Endothelial cell of umbilical vein (primary cell): ENCODE results near the gene RTN4RL1. TPM values are rescaled to one million over a fixed set of nuclear protein-coding genes. Genes with fewer than 3 reads are reported as not detected.

Source experiments
- BruUV-seq: library from RNA; stranded (reverse); fragments of 400-500 nt; replicated peaks from 2 replicates; lab custom pipeline; 2021; lab: Mats Ljungman, UMichigan
- CTCF ChIA-PET: fragments of 300-600, 350-600 bp; sonication (Branson Sonifier 250); formaldehyde crosslinking; loops from one replicate; lab custom pipeline; 2021; ENCODE audit warnings: antibody characterized with exemption, inconsistent platforms; lab: Charles Lee
- POLR2A ChIA-PET: fragments of 300-600, 350-600 bp; sonication (Branson Sonifier 250); formaldehyde crosslinking; loops from one replicate; lab custom pipeline; 2021; ENCODE audit warnings: antibody characterized with exemption, inconsistent platforms; lab: Charles Lee
- DNase-seq: peaks from one replicate; pipeline ENCODE4 v3.0.0-alpha.2; 2011; ENCODE audit warnings: low read depth, low spot score
- FAIRE-seq: peaks from 2 replicates; lab custom pipeline; 2011; peaks lifted over from hg19 to GRCh38; lab: Jason Lieb, UNC
- H2AFZ ChIP-seq: 2 replicates; pipeline ENCODE4 v1.6.0; 2012; ENCODE audit warnings: low read depth, low read length, control low read depth, inconsistent platforms
- H3K27ac ChIP-seq: 2 replicates; pipeline ENCODE4 v1.5.1; 2011; ENCODE audit warnings: low read depth, mild to moderate bottlenecking, control low read depth, low read length, moderate library complexity; ENCODE audit not compliant: insufficient read depth
- H3K27me3 ChIP-seq, 2 experiments: 2 replicates each; pipeline versions ENCODE4 v1.6.0 to v1.6.1; 2011; ENCODE audit warnings: low read length in 2 of 2, mixed read lengths in 1 of 2; ENCODE audit not compliant: control insufficient read depth in 2 of 2, insufficient read depth in 2 of 2
- H3K36me3 ChIP-seq, 2 experiments: 2 replicates in 1 of 2; 3 replicates in 1 of 2; pipeline ENCODE4 v1.5.1; 2011; ENCODE audit warnings: low read length in 2 of 2, mild to moderate bottlenecking in 1 of 2, moderate library complexity in 1 of 2; ENCODE audit not compliant: control insufficient read depth in 2 of 2, insufficient read depth in 2 of 2; ENCODE audit errors: extremely low read depth in 1 of 2
- H3K4me1 ChIP-seq: 3 replicates; pipeline ENCODE4 v1.5.1; 2011; ENCODE audit warnings: mild to moderate bottlenecking, low read length; ENCODE audit not compliant: control insufficient read depth, insufficient read depth; ENCODE audit errors: extremely low read depth
- H3K4me2 ChIP-seq: 2 replicates; pipeline ENCODE4 v1.6.1; 2011; ENCODE audit warnings: low read length, control low read depth, mixed read lengths; ENCODE audit not compliant: insufficient read depth
- H3K4me3 ChIP-seq, 3 experiments: fragments of 200-600 bp in 1 of 3; sonication (generic), shearing (Covaris generic) in 1 of 3; replicated peaks in 1 of 3; 2 replicates each; pipeline ENCODE4 v1.5.1; 2011 to 2016; ENCODE audit warnings: control low read depth in 3 of 3, low read length in 3 of 3, mild to moderate bottlenecking in 2 of 3, inconsistent platforms in 1 of 3, low read depth in 1 of 3, moderate library complexity in 1 of 3; ENCODE audit not compliant: insufficient read depth in 1 of 3
- H3K79me2 ChIP-seq: 2 replicates; pipeline ENCODE4 v1.6.0; 2012; ENCODE audit warnings: low read length, inconsistent platforms; ENCODE audit not compliant: control insufficient read depth, insufficient read depth
- H3K9ac ChIP-seq: replicated peaks from 2 replicates; pipeline ENCODE3; 2011; ENCODE audit warnings: low read length, control low read depth; ENCODE audit not compliant: insufficient read depth; ENCODE audit errors: extremely low read depth
- H3K9me1 ChIP-seq: replicated peaks from 3 replicates; pipeline ENCODE4 v1.6.0; 2011; ENCODE audit warnings: mild to moderate bottlenecking, low read length; ENCODE audit not compliant: control insufficient read depth, insufficient read depth; ENCODE audit errors: extremely low read depth
- H3K9me3 ChIP-seq: replicated peaks from 2 replicates; pipeline ENCODE4 v1.5.1; 2012; ENCODE audit warnings: low read length, inconsistent platforms; ENCODE audit not compliant: control insufficient read depth, insufficient read depth
- H4K20me1 ChIP-seq: replicated peaks from 2 replicates; pipeline ENCODE3; 2011; ENCODE audit warnings: mild to moderate bottlenecking, low read length; ENCODE audit not compliant: control insufficient read depth, insufficient read depth; ENCODE audit errors: extremely low read depth
- EZH2 ChIP-seq: IDR thresholded peaks from 2 replicates; pipeline ENCODE4 v1.6.1; 2012; ENCODE audit warnings: borderline replicate concordance, low read depth, mild to moderate bottlenecking, moderate library complexity, low read length, inconsistent platforms; ENCODE audit not compliant: severe bottlenecking
- FOS ChIP-seq: IDR thresholded peaks from 2 replicates; pipeline ENCODE4 v1.6.1; 2011; ENCODE audit warnings: mild to moderate bottlenecking, low read length, moderate library complexity, borderline replicate concordance; ENCODE audit not compliant: insufficient read depth
- GATA2 ChIP-seq: IDR thresholded peaks from 2 replicates; pipeline ENCODE4 v1.7.0; 2011; ENCODE audit warnings: low read depth, mild to moderate bottlenecking, moderate library complexity, mixed read lengths, low read length; ENCODE audit not compliant: insufficient read length, insufficient read depth
- JUN ChIP-seq: IDR thresholded peaks from 2 replicates; pipeline ENCODE4 v1.6.1; 2011; ENCODE audit warnings: borderline replicate concordance, low read depth; ENCODE audit not compliant: insufficient read length, insufficient read depth
- MYC ChIP-seq: IDR thresholded peaks from one replicate; pipeline ENCODE4 v1.6.1; 2011; ENCODE audit warnings: mild to moderate bottlenecking, low read depth, low read length
- POLR2A ChIP-seq: IDR thresholded peaks from 2 replicates; pipeline ENCODE4 v1.6.1; 2012; ENCODE audit warnings: low read depth, mild to moderate bottlenecking, control low read depth, low read length
- POLR2AphosphoS5 ChIP-seq: IDR thresholded peaks from 2 replicates; pipeline ENCODE4 v1.6.1; 2012; ENCODE audit warnings: low read depth, mild to moderate bottlenecking, control low read depth, low read length, moderate library complexity; ENCODE audit not compliant: insufficient read depth
- dilution Hi-C: fragments of 300-500 bp; cut with MboI; formaldehyde crosslinking; loops from one replicate; pipeline ENCODE4 v1.15.0; 2019; ENCODE audit warnings: low sequenced_read_pairs; ENCODE audit not compliant: extremely low pct_ligation_motif_present
- intact Hi-C: fragments of 100-400 bp; cut with micrococcal nuclease; formaldehyde crosslinking; loops from one replicate; pipeline ENCODE4 v1.10.0; 2022
- polyA plus RNA-seq, 4 experiments: library from polyadenylated mRNA; depleted of rRNA in 3 of 4; stranded (reverse) in 3 of 4; unstranded in 1 of 4; fragments of >200 nt; gene quantifications; 2 replicates each; pipeline versions ENCODE4 v1.2.1 to v1.2.3, GENCODE V29; 2011 to 2012; ENCODE audit warnings: missing spikeins in 1 of 4
- total RNA-seq: library from RNA; stranded (reverse); gene quantifications from 2 replicates; pipeline ENCODE4 v1.2.3, GENCODE V29; 2021
- TF ChIP-seq, protein P1 (sequence below), 2 donors: IDR thresholded peaks; 1 replicate in 1 of 2; 2 replicates in 1 of 2; pipeline ENCODE4 v1.5.1; 2011; ENCODE audit warnings: low read length in 2 of 2, mild to moderate bottlenecking in 2 of 2, moderate library complexity in 2 of 2, control low read depth in 1 of 2, inconsistent platforms in 1 of 2, low read depth in 1 of 2; ENCODE audit not compliant: insufficient read depth in 1 of 2; ENCODE audit errors: extremely low read depth in 1 of 2
- TF ChIP-seq, protein P2 (sequence below): IDR thresholded peaks from 2 replicates; pipeline ENCODE4 v1.6.1; 2011; ENCODE audit not compliant: insufficient read depth, insufficient read length

The RTN4RL1 gene
- total and polyA plus RNA-seq, 2 donors (not counting 3 experiments of a cell fraction or from before 2014, with no cell fraction given) = 0.04 TPM; not detected in 1

- dilution Hi-C loops = no loop called here
- no peak overlapping the region for H3K9ac ChIP-seq
- no peaks in the 10 kb centered on the region for H3K36me3 ChIP-seq
- H2AFZ ChIP-seq = no peak overlapping the region
- no peak overlapping the region for H3K27ac ChIP-seq
- H3K9me3 ChIP-seq = no peaks in the 10 kb centered on the region
- no peaks in the 10 kb centered on the region for H3K79me2 ChIP-seq
- TF ChIP-seq EZH2 = no peak
- no peaks in the 10 kb centered on the region for H3K9me1 ChIP-seq
- BruUV-seq = no TSS peak
- DNase-seq = no peak
- H3K4me1 ChIP-seq = peaks cover 4% of the 10 kb centered on the region
- intact Hi-C loops = no loop called here
- no peak overlapping the region for H3K4me3 ChIP-seq
- peaks cover 12 to 20% of the 10 kb centered on the region in 2 experiments for H3K27me3 ChIP-seq
- POLR2A ChIA-PET = no interaction called here
- no peak overlapping the region for H3K4me2 ChIP-seq
- CTCF ChIA-PET = interaction anchor here (1.8 kb wide), 1 partner anchor 13 kb away, joined by 4 read pairs; no protein-coding TSS in a partner anchor
- H4K20me1 ChIP-seq = no peaks in the 10 kb centered on the region
- FAIRE-seq = no peak
Measured at GRCh38 chr17:1995907-1996799, 29.0 kb downstream of the RTN4RL1 start.

DNA sequence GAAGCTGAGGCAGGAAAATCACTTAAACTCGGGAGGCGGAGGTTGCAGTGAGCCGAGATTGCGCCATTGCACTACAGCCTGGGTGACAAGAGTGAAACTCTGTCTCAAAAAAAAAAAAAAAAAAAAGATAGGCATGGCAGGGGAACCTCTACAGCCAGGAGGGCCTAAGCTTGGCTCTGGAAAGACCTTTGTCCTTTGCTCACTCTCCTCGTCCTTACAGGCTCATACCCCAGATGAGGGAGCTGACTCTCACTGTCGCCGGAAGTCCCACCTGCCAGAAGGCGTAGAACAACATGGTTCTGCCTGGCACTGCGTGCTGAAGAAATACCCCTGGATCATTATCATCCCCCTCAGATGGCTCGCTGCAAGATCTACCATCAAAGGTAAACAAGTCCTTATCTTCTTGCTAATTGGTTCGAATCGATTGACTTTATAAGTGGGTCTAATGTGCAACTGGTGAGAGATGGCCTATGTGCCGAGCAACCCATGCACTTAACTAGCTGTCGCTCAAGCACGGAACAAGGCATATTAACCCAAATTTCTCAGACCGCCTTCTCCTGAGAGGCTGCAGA, 29.7 kb downstream of the RTN4RL1 start:
- CTCF ChIA-PET = interaction anchor here (1.8 kb wide), 1 partner anchor 12 kb away, joined by 4 read pairs; no protein-coding TSS in a partner anchor
- Histone ChIP-seq H3K4me2 (no peak overlapping the region), H3K79me2 (no peaks in the 10 kb centered on the region), H4K20me1 (no peaks in the 10 kb centered on the region), H2AFZ (no peak overlapping the region), H3K9ac (no peak overlapping the region), H3K4me1 (peaks cover 4% of the 10 kb centered on the region), H3K36me3 (no peaks in the 10 kb centered on the region), H3K9me1 (no peaks in the 10 kb centered on the region), H3K4me3 (no peak overlapping the region), H3K27me3 (peaks cover 12 to 20% of the 10 kb centered on the region in 2 experiments), H3K9me3 (no peaks in the 10 kb centered on the region), H3K27ac (no peak overlapping the region)
- no peak for FAIRE-seq
- POLR2A ChIA-PET = no interaction called here
- dilution Hi-C loops = no loop called here
- TF ChIP-seq GATA2 (no peak), JUN (no peak), MYC (no peak), FOS (no peak), POLR2AphosphoS5 (no peak), EZH2 (no peak), POLR2A (no peak)
- TF ChIP-seq, protein P1, sequence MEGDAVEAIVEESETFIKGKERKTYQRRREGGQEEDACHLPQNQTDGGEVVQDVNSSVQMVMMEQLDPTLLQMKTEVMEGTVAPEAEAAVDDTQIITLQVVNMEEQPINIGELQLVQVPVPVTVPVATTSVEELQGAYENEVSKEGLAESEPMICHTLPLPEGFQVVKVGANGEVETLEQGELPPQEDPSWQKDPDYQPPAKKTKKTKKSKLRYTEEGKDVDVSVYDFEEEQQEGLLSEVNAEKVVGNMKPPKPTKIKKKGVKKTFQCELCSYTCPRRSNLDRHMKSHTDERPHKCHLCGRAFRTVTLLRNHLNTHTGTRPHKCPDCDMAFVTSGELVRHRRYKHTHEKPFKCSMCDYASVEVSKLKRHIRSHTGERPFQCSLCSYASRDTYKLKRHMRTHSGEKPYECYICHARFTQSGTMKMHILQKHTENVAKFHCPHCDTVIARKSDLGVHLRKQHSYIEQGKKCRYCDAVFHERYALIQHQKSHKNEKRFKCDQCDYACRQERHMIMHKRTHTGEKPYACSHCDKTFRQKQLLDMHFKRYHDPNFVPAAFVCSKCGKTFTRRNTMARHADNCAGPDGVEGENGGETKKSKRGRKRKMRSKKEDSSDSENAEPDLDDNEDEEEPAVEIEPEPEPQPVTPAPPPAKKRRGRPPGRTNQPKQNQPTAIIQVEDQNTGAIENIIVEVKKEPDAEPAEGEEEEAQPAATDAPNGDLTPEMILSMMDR (IDR thresholded peaks at IDR 0.05; ENCODE audit: extremely low read depth in 1 of 2, insufficient read depth in 1 of 2, low read depth in 1 of 2, low read length in 2 of 2) = no peak
- TF ChIP-seq, protein P2, sequence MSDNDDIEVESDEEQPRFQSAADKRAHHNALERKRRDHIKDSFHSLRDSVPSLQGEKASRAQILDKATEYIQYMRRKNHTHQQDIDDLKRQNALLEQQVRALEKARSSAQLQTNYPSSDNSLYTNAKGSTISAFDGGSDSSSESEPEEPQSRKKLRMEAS = no peak
- no peak for DNase-seq
- intact Hi-C loops = no loop called here
- no TSS peak for BruUV-seq
